ENCODE data around the gene PIGU.
A peak's percentile ranks its signal among the peaks of the same experiment; 100 is the strongest.
"Not testable (repeated sequence)": the region's sequence is repeated elsewhere in the genome, so short reads cannot be mapped to it uniquely, and the experiment has no call there.

The PIGU gene

GRCh38 chr20:34658654-34659053 lies 18.2 kb downstream of the PIGU start:
- DNase-seq, result not testable (repeated sequence)

GRCh38 chr20:34654207-34654744 lies 22.6 kb downstream of the PIGU start:
- DNase-seq, result no peak

- no peak for DNase-seq
Measured at GRCh38 chr20:34651200-34651599, 25.7 kb downstream of the PIGU start.

- no peak for DNase-seq
Measured at GRCh38 chr20:34647737-34648136, 29.2 kb downstream of the PIGU start.

- DNase-seq, result no peak
Measured at GRCh38 chr20:34644951-34645350, 31.9 kb downstream of the PIGU start.

GRCh38 chr20:34644345-34644744 lies 32.5 kb downstream of the PIGU start:
- DNase-seq, result no peak

- no peak for DNase-seq
Measured at GRCh38 chr20:34643928-34644327, 33.0 kb downstream of the PIGU start.

- DNase-seq, result no peak
Measured at GRCh38 chr20:34642009-34642408, 34.9 kb downstream of the PIGU start.

- DNase-seq, result peak; percentile 68
Measured at GRCh38 chr20:34639755-34640222, 37.1 kb downstream of the PIGU start.

GRCh38 chr20:34638532-34638931 lies 38.4 kb downstream of the PIGU start:
- no peak for DNase-seq

GRCh38 chr20:34638039-34638292 lies 38.9 kb downstream of the PIGU start:
- DNase-seq, result no peak

GRCh38 chr20:34637245-34638038 lies 39.5 kb downstream of the PIGU start:
- DNase-seq, result no peak

- DNase-seq, result no peak
Measured at GRCh38 chr20:34636648-34637047, 40.2 kb downstream of the PIGU start.

GRCh38 chr20:34634392-34634791 lies 42.5 kb downstream of the PIGU start:
- DNase-seq, result no peak

GRCh38 chr20:34632870-34633452 lies 43.9 kb downstream of the PIGU start:
- no peak for DNase-seq

GRCh38 chr20:34629904-34630303 lies 47.0 kb downstream of the PIGU start:
- no peak for DNase-seq

GRCh38 chr20:34629342-34629741 lies 47.5 kb downstream of the PIGU start:
- no peak for DNase-seq

- no peak for DNase-seq
Measured at GRCh38 chr20:34628026-34628425, 48.9 kb downstream of the PIGU start.

GRCh38 chr20:34627458-34627857 lies 49.4 kb downstream of the PIGU start:
- DNase-seq, result no peak

- DNase-seq, result no peak
Measured at GRCh38 chr20:34626992-34627391, 49.9 kb downstream of the PIGU start.

GRCh38 chr20:34624629-34625028 lies 52.3 kb downstream of the PIGU start:
- no peak for DNase-seq

GRCh38 chr20:34622821-34623451 lies 54.0 kb downstream of the PIGU start:
- no peak for DNase-seq

- no peak for DNase-seq
Measured at GRCh38 chr20:34621383-34622367, 55.2 kb downstream of the PIGU start.
